ENCODE results near the gene WNK2.

Gene WNK2

GRCh38 chr9:93231121-93231694 lies 47.3 kb downstream of the WNK2 start:
- TF ChIP-seq POLR2A (IDR thresholded peaks at IDR 0.05; ENCODE audit: low read depth, low read length): no peak
- no peak for FAIRE-seq
- no peak for DNase-seq (ENCODE audit: insufficient read length, low spot score)

- FAIRE-seq: no peak
- TF ChIP-seq POLR2A (IDR thresholded peaks at IDR 0.05; ENCODE audit: low read depth, low read length): no peak
- DNase-seq (ENCODE audit: insufficient read length, low spot score): no peak
Measured at GRCh38 chr9:93231716-93232115, 47.8 kb downstream of the WNK2 start.

GRCh38 chr9:93232388-93232960 lies 48.5 kb downstream of the WNK2 start:
- no peak for TF ChIP-seq POLR2A (IDR thresholded peaks at IDR 0.05; ENCODE audit: low read depth, low read length)
- no peak for DNase-seq (ENCODE audit: insufficient read length, low spot score)
- no peak for FAIRE-seq

DNA sequence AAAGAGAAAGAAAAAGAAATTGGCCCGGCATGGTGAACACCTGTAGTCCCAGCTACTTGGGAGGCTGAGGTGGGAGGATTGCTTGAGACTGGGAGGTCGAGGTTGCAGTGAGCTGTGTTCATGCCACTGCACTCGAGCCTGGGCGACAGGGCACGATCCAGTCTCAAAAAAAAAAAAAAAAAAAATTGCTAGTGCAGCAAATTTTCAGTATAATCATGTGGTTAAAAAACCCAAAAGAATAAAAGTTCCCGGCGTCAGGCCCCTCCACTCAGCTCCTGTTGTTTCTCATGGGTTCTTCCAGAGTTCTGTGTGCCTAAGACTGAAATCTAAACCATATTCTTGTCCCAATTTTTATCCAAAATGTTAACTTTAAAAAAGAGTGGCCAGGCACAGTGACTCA lies 49.1 kb downstream of the WNK2 start:
- FAIRE-seq (no peak), DNase-seq (ENCODE audit: insufficient read length, low spot score) (no peak)
- no peak for TF ChIP-seq POLR2A (IDR thresholded peaks at IDR 0.05; ENCODE audit: low read depth, low read length)

GRCh38 chr9:93234600-93234999 lies 50.7 kb downstream of the WNK2 start:
- no peak for FAIRE-seq

DNA sequence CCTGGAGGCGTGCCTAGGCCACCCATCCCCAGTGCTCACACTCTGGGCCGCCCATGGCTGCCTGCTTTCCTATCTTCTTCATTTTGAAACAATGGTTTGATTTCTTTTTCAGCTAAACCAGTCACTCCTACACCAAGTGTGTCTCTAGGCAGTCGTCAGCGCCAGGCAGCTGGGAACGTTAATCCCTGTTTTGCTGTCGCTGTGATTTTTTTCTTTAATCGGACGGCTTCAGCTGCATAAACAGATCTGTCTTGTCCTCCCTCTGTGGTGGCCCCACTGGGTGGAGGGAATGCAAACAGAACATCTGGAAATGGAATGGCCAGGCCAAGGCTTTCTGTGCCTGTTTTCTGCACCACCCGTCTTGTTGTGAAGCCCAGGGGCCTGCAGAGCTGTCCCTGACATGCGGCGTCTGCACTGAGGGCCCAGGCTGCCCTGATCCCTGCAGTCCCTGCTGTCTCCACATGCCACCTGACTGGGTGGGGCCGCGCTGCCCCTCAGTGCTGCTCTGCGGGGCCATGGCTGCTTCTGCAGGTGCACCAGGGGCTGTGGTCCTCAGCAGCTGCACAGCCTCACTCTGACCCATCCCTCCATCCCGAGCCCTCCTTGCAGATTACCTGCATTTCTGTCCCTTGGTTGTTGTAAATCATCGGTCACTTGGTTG lies 51.5 kb downstream of the WNK2 start:
- no peak for TF ChIP-seq POLR2A (IDR thresholded peaks at IDR 0.05; ENCODE audit: low read depth, low read length)
- DNase-seq (ENCODE audit: insufficient read length, low spot score) (no peak), FAIRE-seq (no peak)

More at GRCh38 chr9:93234600-93234999, 50.7 kb downstream of the WNK2 start:
- no peak for DNase-seq (ENCODE audit: insufficient read length, low spot score)
- no peak for TF ChIP-seq POLR2A (IDR thresholded peaks at IDR 0.05; ENCODE audit: low read depth, low read length)

GRCh38 chr9:93236541-93237206 lies 52.7 kb downstream of the WNK2 start:
- DNase-seq (ENCODE audit: insufficient read length, low spot score): no peak
- no peak for FAIRE-seq
- no peak for TF ChIP-seq POLR2A (IDR thresholded peaks at IDR 0.05; ENCODE audit: low read depth, low read length)

GRCh38 chr9:93237540-93237939 lies 53.6 kb downstream of the WNK2 start:
- FAIRE-seq: no peak
- no peak for DNase-seq (ENCODE audit: insufficient read length, low spot score)
- no peak for TF ChIP-seq POLR2A (IDR thresholded peaks at IDR 0.05; ENCODE audit: low read depth, low read length)

DNA sequence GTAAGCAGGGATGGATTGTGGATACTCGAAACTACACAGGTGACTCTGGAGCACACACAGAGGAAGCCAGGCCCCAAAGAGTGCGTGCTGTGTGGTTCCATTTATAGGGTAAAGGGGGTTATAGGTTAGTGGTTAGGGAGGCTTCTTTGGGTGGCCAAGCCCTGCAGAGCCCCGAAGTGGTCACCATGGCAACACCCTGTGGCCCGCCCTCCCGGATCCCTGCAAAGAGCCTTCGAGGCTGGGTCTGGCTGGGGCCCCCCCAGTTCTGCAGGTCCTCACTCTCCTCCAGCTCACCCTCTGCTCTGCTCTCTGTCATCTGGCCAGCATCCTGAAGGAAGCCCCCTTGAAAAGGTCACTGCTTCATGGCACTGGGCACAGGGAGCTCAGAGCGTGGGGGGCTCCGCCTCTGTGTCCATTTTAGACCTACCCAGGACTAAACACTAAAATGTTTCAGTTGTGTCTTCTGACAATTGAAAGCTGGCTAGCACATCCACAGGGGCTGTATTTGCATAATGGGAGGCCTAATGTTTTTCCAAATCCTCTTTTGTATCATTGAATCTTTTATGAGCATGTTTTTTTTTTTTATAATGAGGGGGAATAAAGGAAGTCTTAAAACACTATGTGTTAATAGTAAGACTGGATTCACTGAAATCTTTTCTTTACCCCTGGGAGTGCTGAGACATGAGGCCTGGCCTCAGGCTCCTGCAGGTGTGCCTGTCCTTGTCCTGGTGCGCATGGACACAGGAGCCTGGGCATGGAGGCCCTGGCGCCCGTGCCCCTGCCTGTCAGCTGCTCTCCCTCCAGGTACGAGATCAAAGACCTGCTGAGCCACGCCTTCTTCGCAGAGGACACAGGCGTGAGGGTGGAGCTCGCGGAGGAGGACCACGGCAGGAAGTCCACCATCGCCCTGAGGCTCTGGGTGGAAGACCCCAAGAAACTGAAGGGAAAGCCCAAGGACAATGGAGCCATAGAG lies 55.3 kb downstream of the WNK2 start:
- no peak for TF ChIP-seq POLR2A (IDR thresholded peaks at IDR 0.05; ENCODE audit: low read depth, low read length)
- DNase-seq (ENCODE audit: insufficient read length, low spot score) (no peak), FAIRE-seq (no peak)

GRCh38 chr9:93240891-93241334 lies 57.0 kb downstream of the WNK2 start:
- TF ChIP-seq POLR2A (IDR thresholded peaks at IDR 0.05; ENCODE audit: low read depth, low read length): no peak
- FAIRE-seq (no peak), DNase-seq (ENCODE audit: insufficient read length, low spot score) (no peak)

- TF ChIP-seq POLR2A (IDR thresholded peaks at IDR 0.05; ENCODE audit: low read depth, low read length): no peak
- FAIRE-seq: no peak
Measured at GRCh38 chr9:93243112-93243511, 59.2 kb downstream of the WNK2 start.

GRCh38 chr9:93244101-93244500 lies 60.2 kb downstream of the WNK2 start:
- FAIRE-seq (no peak), DNase-seq (ENCODE audit: insufficient read length, low spot score) (no peak)
- no peak for TF ChIP-seq POLR2A (IDR thresholded peaks at IDR 0.05; ENCODE audit: low read depth, low read length)

More at GRCh38 chr9:93243112-93243511, 59.2 kb downstream of the WNK2 start:
- DNase-seq (ENCODE audit: insufficient read length, low spot score): no peak
